HTR-8/SVneo (cell line): ENCODE data around the gene LCMT1.
"Not testable (repeated sequence)": the region's sequence is repeated elsewhere in the genome, so short reads cannot be mapped to it uniquely, and the experiment has no call there.

Source experiments
- DNase-seq: peaks from one replicate; pipeline ENCODE4 v3.0.0; 2011; ENCODE audit warnings: low spot score, mixed read lengths; ENCODE audit not compliant: insufficient read length
- FAIRE-seq: peaks from 2 replicates; lab custom pipeline; 2011; peaks lifted over from hg19 to GRCh38; lab: Jason Lieb, UNC

The LCMT1 gene

GRCh38 chr16:25093208-25094061 lies 18.1 kb upstream of the LCMT1 start:
- no peak for FAIRE-seq
- DNase-seq: no peak

- DNase-seq (no peak), FAIRE-seq (no peak)
Observed at GRCh38 chr16:25094596-25094995, 16.9 kb upstream of the LCMT1 start.

GRCh38 chr16:25095636-25096035 lies 15.9 kb upstream of the LCMT1 start:
- no peak for FAIRE-seq
- no peak for DNase-seq

- FAIRE-seq: no peak
Observed at GRCh38 chr16:25097276-25097975, 14.1 kb upstream of the LCMT1 start.

GRCh38 chr16:25100511-25100910 lies 11.0 kb upstream of the LCMT1 start:
- DNase-seq: no peak
- no peak for FAIRE-seq

More at GRCh38 chr16:25097276-25097975, 14.1 kb upstream of the LCMT1 start:
- no peak for DNase-seq

- FAIRE-seq (peak; percentile 78), DNase-seq (peak; percentile 91)
Observed at GRCh38 chr16:25106567-25107465, 4.7 kb upstream of the LCMT1 start.

- DNase-seq (no peak), FAIRE-seq (no peak)
Observed at GRCh38 chr16:25107466-25107792, 4.1 kb upstream of the LCMT1 start.

DNA sequence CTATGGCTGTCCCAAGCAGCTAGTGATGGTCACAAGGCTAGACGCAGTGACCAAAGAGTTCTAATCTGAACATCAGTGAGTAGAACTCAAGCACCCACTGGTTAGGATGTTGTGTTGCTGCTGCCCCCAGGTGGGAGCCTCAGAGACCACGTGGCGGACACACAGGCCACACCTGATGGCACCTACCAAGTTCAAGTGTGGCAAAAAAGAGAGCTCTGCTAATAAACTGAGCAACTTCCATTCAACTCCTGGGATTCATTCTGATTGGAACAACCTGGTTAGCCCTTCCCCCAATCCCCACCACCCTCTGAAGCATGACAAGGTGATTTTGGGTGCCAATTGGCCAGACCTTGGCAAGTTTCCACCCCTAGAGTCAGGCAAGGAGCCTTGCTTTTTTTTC lies 3.5 kb upstream of the LCMT1 start:
- no peak for FAIRE-seq
- DNase-seq: no peak

DNA sequence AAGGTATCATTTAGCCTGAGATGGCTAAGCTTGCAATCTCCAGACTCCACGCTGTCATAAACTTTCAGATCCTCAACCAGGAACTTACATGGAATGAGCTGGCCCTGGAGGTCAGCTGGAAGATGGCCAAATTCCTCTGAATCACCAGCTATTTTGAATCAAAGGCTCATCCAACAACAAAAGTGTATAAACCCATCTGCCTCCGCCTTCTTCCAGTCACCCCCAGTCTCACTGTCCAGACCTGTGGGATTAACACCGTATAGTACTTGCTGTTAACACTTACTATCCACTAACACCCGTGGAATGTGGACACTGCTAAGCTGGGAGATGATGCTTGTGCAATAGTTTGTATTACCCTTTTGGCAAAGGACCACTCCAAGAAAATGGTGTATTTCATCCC lies 1.9 kb upstream of the LCMT1 start:
- FAIRE-seq: no peak
- DNase-seq: peak; percentile 57

DNA sequence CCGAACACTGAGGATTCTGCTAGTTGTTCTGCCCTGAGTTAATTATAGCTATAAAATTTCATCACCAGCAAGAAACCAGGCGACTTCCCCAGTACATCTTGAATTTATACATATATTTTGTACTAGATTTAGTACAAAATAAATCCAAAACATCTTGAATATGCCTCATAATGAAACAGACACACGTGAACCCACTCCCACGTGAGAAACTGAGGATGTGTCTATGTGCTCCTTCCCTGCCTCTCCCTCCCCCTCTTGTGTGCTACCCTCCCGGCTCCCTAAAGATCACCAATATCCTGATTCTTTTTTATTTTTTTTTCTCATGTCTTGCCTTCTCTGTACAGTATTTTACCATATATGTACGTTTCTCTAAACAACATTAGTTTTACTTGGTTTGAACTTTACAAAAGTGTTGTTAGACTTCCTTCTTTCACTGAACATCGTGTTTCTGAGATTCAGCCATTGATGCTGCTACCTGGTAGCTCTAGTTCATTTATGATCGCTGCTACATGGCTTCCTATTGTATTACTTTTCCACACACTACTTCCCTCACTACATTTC lies 1.1 kb upstream of the LCMT1 start:
- DNase-seq: no peak

GRCh38 chr16:25114121-25114520 lies 2.6 kb downstream of the LCMT1 start:
- no peak for FAIRE-seq
- no peak for DNase-seq

More for the DNA sequence above, 1.1 kb upstream of the LCMT1 start:
- no peak for FAIRE-seq

- FAIRE-seq (no peak), DNase-seq (no peak)
Observed at GRCh38 chr16:25118851-25119578, 7.5 kb downstream of the LCMT1 start.

- DNase-seq (no peak), FAIRE-seq (no peak)
Observed at GRCh38 chr16:25121824-25122600, 10.5 kb downstream of the LCMT1 start.

GRCh38 chr16:25124503-25124902 lies 13.0 kb downstream of the LCMT1 start:
- FAIRE-seq: no peak

GRCh38 chr16:25126086-25126666 lies 14.6 kb downstream of the LCMT1 start:
- DNase-seq, FAIRE-seq: not testable (repeated sequence)

More at GRCh38 chr16:25124503-25124902, 13.0 kb downstream of the LCMT1 start:
- DNase-seq: no peak

- peak; percentile 63 for DNase-seq
- FAIRE-seq: no peak
Observed at GRCh38 chr16:25126820-25127232, 15.3 kb downstream of the LCMT1 start.

- not testable (repeated sequence) for DNase-seq, FAIRE-seq
Observed at GRCh38 chr16:25132751-25133150, 21.2 kb downstream of the LCMT1 start.

GRCh38 chr16:25134166-25134700 lies 22.7 kb downstream of the LCMT1 start:
- no peak for FAIRE-seq

More at GRCh38 chr16:25134166-25134700, 22.7 kb downstream of the LCMT1 start:
- DNase-seq: no peak
